GM19193 (cell line): ENCODE results near the gene BARX1.

ENCODE experiments used
- POLR2A ChIP-seq: IDR thresholded peaks from 4 replicates; pipeline ENCODE4 v1.6.1; 2011; ENCODE audit not compliant: insufficient read depth, insufficient read length; ENCODE audit errors: extremely low read depth

BARX1 gene

GRCh38 chr9:93958819-93959682 is 3.9 kb upstream of the BARX1 start:
- no peak for TF ChIP-seq POLR2A

- no peak for TF ChIP-seq POLR2A
These were observed 3.1 kb upstream of the BARX1 start for GRCh38 chr9:93958121-93958818.

GRCh38 chr9:93955981-93956784 is 1.0 kb upstream of the BARX1 start:
- TF ChIP-seq POLR2A = no peak

- no peak for TF ChIP-seq POLR2A
These were observed 607 bp downstream of the BARX1 start for GRCh38 chr9:93954434-93955061.

- TF ChIP-seq POLR2A = no peak
These were observed 1.4 kb downstream of the BARX1 start for GRCh38 chr9:93953496-93954433.

GRCh38 chr9:93952784-93953495 is 2.2 kb downstream of the BARX1 start:
- TF ChIP-seq POLR2A = no peak

- no peak for TF ChIP-seq POLR2A
These were observed 2.9 kb downstream of the BARX1 start for GRCh38 chr9:93952119-93952783.

- TF ChIP-seq POLR2A = no peak
These were observed 3.5 kb downstream of the BARX1 start for GRCh38 chr9:93951655-93952118.

GRCh38 chr9:93950619-93951601 is 4.2 kb downstream of the BARX1 start:
- no peak for TF ChIP-seq POLR2A

- no peak for TF ChIP-seq POLR2A
These were observed 5.3 kb downstream of the BARX1 start for GRCh38 chr9:93949694-93950449.
